ENCODE measurements around the gene ADGRG4. TPM values are rescaled to one million over a fixed set of nuclear protein-coding genes. Genes with fewer than 3 reads are reported as not detected.

ADGRG4 gene
- polyA plus RNA-seq, 3 donors = not detected

GRCh38 chrX:136291824-136292223 is 8.9 kb upstream of the ADGRG4 start:
- Histone ChIP-seq H2AFZ (ENCODE audit: insufficient read depth, low read depth, low read length, poor library complexity, severe bottlenecking) (no peak overlapping the region), H3K9me3 (replicated peaks in 1 of 2; ENCODE audit: control insufficient read depth in 1 of 2, insufficient read depth in 1 of 2, low read length in 2 of 2) (no peaks in the 10 kb centered on the region), H3K36me3 (replicated peaks in 1 of 2; ENCODE audit: control insufficient read depth in 1 of 2, insufficient read depth in 2 of 2, low read length in 2 of 2) (no peaks in the 10 kb centered on the region), H4K20me1 (ENCODE audit: insufficient read depth, low read length) (no peaks in the 10 kb centered on the region), H3K4me1 (ENCODE audit: control insufficient read depth in 1 of 2, insufficient read depth in 2 of 2, low read length in 2 of 2) (no peaks in the 10 kb centered on the region), H3K27me3 (ENCODE audit: control insufficient read depth in 2 of 2, insufficient read depth in 2 of 2, low read length in 2 of 2) (no peaks in the 10 kb centered on the region), H3K9ac (ENCODE audit: insufficient read depth, low read length, poor library complexity, severe bottlenecking) (no peak overlapping the region), H3K4me2 (replicated peaks; ENCODE audit: extremely low read depth, low read length, poor library complexity, severe bottlenecking) (no peak overlapping the region), H3K27ac (ENCODE audit: low read depth in 1 of 2, low read length in 2 of 2) (no peak overlapping the region), H3K79me2 (ENCODE audit: insufficient read depth, low read length) (no peaks in the 10 kb centered on the region), H3K4me3 (replicated peaks in 1 of 3; ENCODE audit: low read depth in 2 of 3, low read length in 3 of 3) (no peak overlapping the region)
- DNase-seq = no peak
- Mint-ChIP-seq H3K4me1 (no peaks in the 10 kb centered on the region), H3K27me3 (ENCODE audit: low read depth in 3 of 3) (peaks cover 0 to 4% (median 3%) of the 10 kb centered on the region in 3 donors), H3K4me3 (no peak overlapping the region), H3K36me3 (no peaks in the 10 kb centered on the region), H3K27ac (no peak overlapping the region), H3K9me3 (peaks cover 0 to 6% (median 0%) of the 10 kb centered on the region in 7 donors)
- 100% methylated on average over 1 of the region's 2 CpGs for WGBS (ENCODE audit: insufficient coverage)
- intact Hi-C loops (cut with micrococcal nuclease) = no loop called here
- TF ChIP-seq, protein P1, sequence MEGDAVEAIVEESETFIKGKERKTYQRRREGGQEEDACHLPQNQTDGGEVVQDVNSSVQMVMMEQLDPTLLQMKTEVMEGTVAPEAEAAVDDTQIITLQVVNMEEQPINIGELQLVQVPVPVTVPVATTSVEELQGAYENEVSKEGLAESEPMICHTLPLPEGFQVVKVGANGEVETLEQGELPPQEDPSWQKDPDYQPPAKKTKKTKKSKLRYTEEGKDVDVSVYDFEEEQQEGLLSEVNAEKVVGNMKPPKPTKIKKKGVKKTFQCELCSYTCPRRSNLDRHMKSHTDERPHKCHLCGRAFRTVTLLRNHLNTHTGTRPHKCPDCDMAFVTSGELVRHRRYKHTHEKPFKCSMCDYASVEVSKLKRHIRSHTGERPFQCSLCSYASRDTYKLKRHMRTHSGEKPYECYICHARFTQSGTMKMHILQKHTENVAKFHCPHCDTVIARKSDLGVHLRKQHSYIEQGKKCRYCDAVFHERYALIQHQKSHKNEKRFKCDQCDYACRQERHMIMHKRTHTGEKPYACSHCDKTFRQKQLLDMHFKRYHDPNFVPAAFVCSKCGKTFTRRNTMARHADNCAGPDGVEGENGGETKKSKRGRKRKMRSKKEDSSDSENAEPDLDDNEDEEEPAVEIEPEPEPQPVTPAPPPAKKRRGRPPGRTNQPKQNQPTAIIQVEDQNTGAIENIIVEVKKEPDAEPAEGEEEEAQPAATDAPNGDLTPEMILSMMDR (IDR thresholded peaks at IDR 0.05) = no peak

DNA sequence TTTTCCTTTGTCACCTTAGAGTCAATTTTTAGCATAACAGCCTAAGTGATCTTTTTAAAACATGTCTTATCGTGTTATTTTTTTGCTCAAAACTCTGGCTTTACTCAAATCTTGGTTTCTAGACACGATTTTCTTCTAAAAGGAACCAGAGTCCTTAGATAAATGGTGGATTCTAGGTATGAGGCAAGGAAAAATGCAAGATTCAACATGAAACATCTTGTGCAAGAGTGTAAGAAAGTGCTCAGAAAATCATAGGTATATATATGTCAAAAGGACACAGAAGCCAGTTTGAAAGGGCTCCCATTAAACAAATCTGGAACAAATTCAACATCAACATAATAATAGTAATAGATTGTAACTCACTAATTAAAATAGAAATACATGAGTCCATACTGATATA is 8.1 kb upstream of the ADGRG4 start:
- Mint-ChIP-seq H3K9me3 (peaks cover 0 to 3% (median 0%) of the 10 kb centered on the region in 7 donors), H3K4me1 (no peaks in the 10 kb centered on the region), H3K27me3 (ENCODE audit: low read depth in 3 of 3) (peaks cover 0 to 3% (median 3%) of the 10 kb centered on the region in 3 donors), H3K27ac (no peak overlapping the region), H3K4me3 (no peak overlapping the region), H3K36me3 (no peaks in the 10 kb centered on the region)
- Histone ChIP-seq H2AFZ (ENCODE audit: insufficient read depth, low read depth, low read length, poor library complexity, severe bottlenecking) (no peak overlapping the region), H3K4me2 (replicated peaks; ENCODE audit: extremely low read depth, low read length, poor library complexity, severe bottlenecking) (no peak overlapping the region), H3K4me3 (replicated peaks in 1 of 3; ENCODE audit: low read depth in 2 of 3, low read length in 3 of 3) (no peak overlapping the region), H3K9ac (ENCODE audit: insufficient read depth, low read length, poor library complexity, severe bottlenecking) (no peak overlapping the region), H3K36me3 (replicated peaks in 1 of 2; ENCODE audit: control insufficient read depth in 1 of 2, insufficient read depth in 2 of 2, low read length in 2 of 2) (no peaks in the 10 kb centered on the region), H3K4me1 (ENCODE audit: control insufficient read depth in 1 of 2, insufficient read depth in 2 of 2, low read length in 2 of 2) (no peaks in the 10 kb centered on the region), H3K27me3 (ENCODE audit: control insufficient read depth in 2 of 2, insufficient read depth in 2 of 2, low read length in 2 of 2) (no peaks in the 10 kb centered on the region), H3K27ac (ENCODE audit: low read depth in 1 of 2, low read length in 2 of 2) (no peak overlapping the region), H4K20me1 (ENCODE audit: insufficient read depth, low read length) (no peaks in the 10 kb centered on the region), H3K79me2 (ENCODE audit: insufficient read depth, low read length) (no peaks in the 10 kb centered on the region), H3K9me3 (replicated peaks in 1 of 2; ENCODE audit: control insufficient read depth in 1 of 2, insufficient read depth in 1 of 2, low read length in 2 of 2) (no peaks in the 10 kb centered on the region)
- no CpG with 5 or more reads among the region's 2 CpGs for WGBS (ENCODE audit: insufficient coverage)
- no peak for DNase-seq
- intact Hi-C loops (cut with micrococcal nuclease) = no loop called here
- TF ChIP-seq, protein P1 (IDR thresholded peaks at IDR 0.05) = no peak
